GM19324 (cell line): ENCODE data around the gene PCDHA4.

Experiments used
- ATAC-seq: cut with Tn5 transposase; IDR thresholded peaks from one replicate; pipeline ENCODE4 v1.9.1; 2021; ENCODE audit warnings: mild to moderate bottlenecking, moderate library complexity; ENCODE audit not compliant: unreplicated experiment, low FRiP score

Gene PCDHA4

GRCh38 chr5:140855772-140856674 is 49.2 kb downstream of the PCDHA4 start, which contains the start of gene PCDHA10:
TSS of gene PCDHA10 (plus strand) at chr5:140855897. CDS start at chr5:140856049, 152 bp downstream.
- no peak for ATAC-seq

GRCh38 chr5:140857177-140857986 is 50.5 kb downstream of the PCDHA4 start:
- no peak for ATAC-seq

DNA sequence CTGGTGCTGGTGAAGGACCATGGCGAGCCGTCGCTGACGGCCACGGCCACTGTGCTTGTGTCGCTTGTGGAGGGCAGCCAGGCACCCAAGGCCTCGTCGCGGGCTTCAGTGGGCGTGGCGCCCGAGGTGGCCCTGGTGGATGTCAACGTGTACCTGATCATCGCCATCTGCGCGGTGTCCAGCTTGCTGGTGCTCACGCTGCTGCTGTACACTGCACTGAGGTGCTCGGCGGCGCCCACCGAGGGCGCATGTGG is 51.0 kb downstream of the PCDHA4 start:
- ATAC-seq = no peak

GRCh38 chr5:140862441-140863295 is 55.8 kb downstream of the PCDHA4 start:
- ATAC-seq = no peak
